Chondrocyte (in vitro differentiated cells): ENCODE results near the gene ATP1B1. TPM values are rescaled to one million over a fixed set of nuclear protein-coding genes. Genes with fewer than 3 reads are reported as not detected.
"Not testable (repeated sequence)": the region's sequence is repeated elsewhere in the genome, so short reads cannot be mapped to it uniquely, and the experiment has no call there.

Source experiments
- DNase-seq: peaks from one replicate; pipeline ENCODE4 v3.0.0; 2021; ENCODE audit warnings: mixed read lengths, low spot score
- H3K27ac Mint-ChIP-seq: one replicate; pipeline ENCODE4 v1.8.0; 2021; ENCODE audit warnings: mild to moderate bottlenecking, moderate library complexity, mixed read lengths; ENCODE audit not compliant: unreplicated experiment
- H3K27me3 Mint-ChIP-seq: 2 replicates; pipeline ENCODE4 v1.8.0; 2021; ENCODE audit warnings: low read depth, mixed read lengths
- H3K36me3 Mint-ChIP-seq: 2 replicates; pipeline ENCODE4 v1.8.0; 2021; ENCODE audit warnings: low read depth, mixed read lengths
- H3K4me1 Mint-ChIP-seq: 2 replicates; pipeline ENCODE4 v1.8.0; 2021; ENCODE audit warnings: low read depth, mild to moderate bottlenecking, mixed read lengths
- H3K4me3 Mint-ChIP-seq: one replicate; pipeline ENCODE4 v1.8.0; 2021; ENCODE audit warnings: mild to moderate bottlenecking, moderate library complexity, mixed read lengths; ENCODE audit not compliant: unreplicated experiment
- H3K9me3 Mint-ChIP-seq: 2 replicates; pipeline ENCODE4 v1.8.0; 2021; ENCODE audit warnings: low read depth, mixed read lengths
- total RNA-seq: library from RNA; stranded (reverse); gene quantifications from 3 replicates; pipeline ENCODE4 v1.2.1, GENCODE V29; 2021
- TF ChIP-seq, protein P1 (sequence below): fragments of 200-600 bp; sonication (generic); IDR thresholded peaks from 2 replicates; pipeline ENCODE4 v1.5.0; 2021; ENCODE audit warnings: antibody characterized with exemption, mild to moderate bottlenecking, moderate library complexity

Gene ATP1B1
- total RNA-seq, 1 donor from 2014 or later = 104 TPM

DNA sequence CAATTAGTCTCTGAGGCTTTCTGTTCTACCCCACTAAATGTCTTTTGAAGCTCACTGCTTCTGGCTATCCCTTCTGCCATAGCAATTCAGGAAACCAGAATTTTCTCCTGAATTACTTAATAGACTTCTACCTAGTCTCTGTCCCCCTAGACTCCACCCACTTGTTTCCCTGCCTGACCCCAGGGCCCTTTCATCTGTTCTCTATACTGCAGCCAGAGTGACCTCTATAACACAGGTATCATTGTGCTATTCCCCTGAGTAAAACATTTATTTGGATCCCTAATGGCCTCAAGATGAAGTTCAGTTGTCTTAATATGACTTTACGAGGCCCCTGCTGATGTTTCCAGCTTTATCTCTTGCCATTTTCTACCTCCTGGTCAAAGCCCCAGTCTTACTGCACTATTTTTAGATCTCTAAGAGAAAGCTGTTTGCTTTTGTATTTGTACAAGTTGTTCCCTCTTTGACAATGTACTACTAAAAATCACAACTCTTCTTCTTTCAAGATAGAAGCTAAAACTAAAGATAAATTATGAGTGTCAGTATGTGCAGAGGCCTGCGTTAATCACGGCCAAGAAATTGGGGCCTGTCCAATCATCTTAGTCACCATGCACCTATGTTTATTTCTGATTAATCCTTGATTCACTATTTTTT is 54.5 kb downstream of the ATP1B1 start:
- TF ChIP-seq, protein P1, sequence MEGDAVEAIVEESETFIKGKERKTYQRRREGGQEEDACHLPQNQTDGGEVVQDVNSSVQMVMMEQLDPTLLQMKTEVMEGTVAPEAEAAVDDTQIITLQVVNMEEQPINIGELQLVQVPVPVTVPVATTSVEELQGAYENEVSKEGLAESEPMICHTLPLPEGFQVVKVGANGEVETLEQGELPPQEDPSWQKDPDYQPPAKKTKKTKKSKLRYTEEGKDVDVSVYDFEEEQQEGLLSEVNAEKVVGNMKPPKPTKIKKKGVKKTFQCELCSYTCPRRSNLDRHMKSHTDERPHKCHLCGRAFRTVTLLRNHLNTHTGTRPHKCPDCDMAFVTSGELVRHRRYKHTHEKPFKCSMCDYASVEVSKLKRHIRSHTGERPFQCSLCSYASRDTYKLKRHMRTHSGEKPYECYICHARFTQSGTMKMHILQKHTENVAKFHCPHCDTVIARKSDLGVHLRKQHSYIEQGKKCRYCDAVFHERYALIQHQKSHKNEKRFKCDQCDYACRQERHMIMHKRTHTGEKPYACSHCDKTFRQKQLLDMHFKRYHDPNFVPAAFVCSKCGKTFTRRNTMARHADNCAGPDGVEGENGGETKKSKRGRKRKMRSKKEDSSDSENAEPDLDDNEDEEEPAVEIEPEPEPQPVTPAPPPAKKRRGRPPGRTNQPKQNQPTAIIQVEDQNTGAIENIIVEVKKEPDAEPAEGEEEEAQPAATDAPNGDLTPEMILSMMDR = no peak
- no peak for DNase-seq
- H3K36me3 Mint-ChIP-seq = peaks cover 4% of the 10 kb centered on the region
- H3K27me3 Mint-ChIP-seq = no peaks in the 10 kb centered on the region
- no peak overlapping the region for H3K27ac Mint-ChIP-seq
- H3K4me3 Mint-ChIP-seq = no peak overlapping the region
- H3K4me1 Mint-ChIP-seq = peaks cover 4% of the 10 kb centered on the region
- H3K9me3 Mint-ChIP-seq = no peaks in the 10 kb centered on the region

DNA sequence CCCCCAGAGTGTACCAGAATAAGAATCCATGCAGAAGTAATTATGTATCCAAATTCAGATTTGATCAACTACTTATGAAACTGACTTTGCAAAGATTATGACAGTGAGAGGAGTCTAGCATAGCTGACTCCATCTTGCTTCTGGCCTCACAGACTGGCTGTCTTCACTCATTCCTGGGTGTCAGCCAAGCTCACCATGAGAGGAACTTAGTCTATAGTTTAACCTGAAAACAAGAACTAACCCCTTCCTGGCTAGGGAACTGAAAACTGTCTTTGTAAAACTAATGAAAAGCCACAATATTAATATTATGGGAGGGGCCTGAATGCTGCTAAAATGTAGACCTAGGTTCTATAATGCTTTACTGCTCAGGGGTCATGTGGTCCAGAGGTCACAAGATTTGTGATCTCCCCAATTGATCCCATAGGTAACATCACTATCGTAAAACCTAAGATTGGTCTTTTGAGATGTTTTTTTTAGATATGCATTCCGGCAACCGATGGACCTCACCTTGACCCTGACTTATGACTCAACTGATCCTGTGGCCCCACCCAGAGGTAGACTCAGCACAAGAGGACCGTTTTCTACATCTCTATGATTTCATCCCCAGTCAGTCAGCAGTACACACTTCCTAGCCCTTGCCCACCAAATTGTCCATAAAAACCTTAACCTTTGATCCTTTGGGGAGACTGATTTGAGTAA is 55.2 kb downstream of the ATP1B1 start:
- Mint-ChIP-seq H3K27me3 (no peaks in the 10 kb centered on the region), H3K4me3 (no peak overlapping the region), H3K36me3 (peaks cover 4% of the 10 kb centered on the region), H3K27ac (no peak overlapping the region), H3K9me3 (no peaks in the 10 kb centered on the region), H3K4me1 (peaks cover 4% of the 10 kb centered on the region)
- TF ChIP-seq, protein P1 = no peak
- DNase-seq = no peak

DNA sequence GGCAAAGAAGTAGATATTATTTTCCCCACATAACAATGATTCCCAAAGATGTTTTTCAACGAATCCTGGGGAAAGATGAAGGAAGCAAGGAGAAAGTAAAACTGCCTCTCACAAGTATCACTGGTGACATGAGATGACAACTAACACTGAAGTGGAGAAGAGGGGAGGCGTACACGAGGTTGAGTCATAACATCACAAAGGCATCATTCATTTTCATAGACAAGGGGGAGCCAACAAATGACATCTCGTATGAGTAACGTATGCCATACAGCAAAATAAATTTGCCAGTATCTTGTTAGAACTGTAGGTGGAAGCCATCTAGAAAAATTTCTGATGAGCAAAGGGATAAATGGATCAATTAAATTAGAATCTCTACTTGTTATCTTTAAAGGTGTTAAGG is 56.6 kb downstream of the ATP1B1 start:
- no peaks in the 10 kb centered on the region for H3K9me3 Mint-ChIP-seq
- no peaks in the 10 kb centered on the region for H3K27me3 Mint-ChIP-seq
- TF ChIP-seq, protein P1 = no peak
- H3K27ac Mint-ChIP-seq = no peak overlapping the region
- peaks cover 4% of the 10 kb centered on the region for H3K36me3 Mint-ChIP-seq
- H3K4me3 Mint-ChIP-seq = no peak overlapping the region
- peaks cover 4% of the 10 kb centered on the region for H3K4me1 Mint-ChIP-seq
- DNase-seq = no peak

DNA sequence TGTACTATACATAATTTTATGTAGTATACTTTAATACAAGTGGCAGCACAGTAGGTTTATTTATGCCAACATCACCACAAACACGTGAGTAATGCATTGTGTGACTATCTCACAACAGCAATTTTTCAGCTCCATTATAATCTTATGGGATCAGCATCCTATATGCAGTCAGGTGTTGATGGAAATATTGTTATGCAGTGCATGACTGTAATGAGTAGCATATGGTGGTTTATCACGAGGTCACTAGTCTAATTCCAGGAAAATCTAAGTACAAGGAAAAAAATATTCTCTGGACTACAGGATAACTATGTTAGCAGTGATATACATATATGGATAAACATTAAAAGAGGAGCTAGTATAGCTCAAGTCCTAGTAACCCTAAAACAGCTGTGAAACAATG is 69.0 kb downstream of the ATP1B1 start:
- H3K4me3 Mint-ChIP-seq = no peak overlapping the region
- no peaks in the 10 kb centered on the region for H3K9me3 Mint-ChIP-seq
- H3K27ac Mint-ChIP-seq = no peak overlapping the region
- no peaks in the 10 kb centered on the region for H3K27me3 Mint-ChIP-seq
- no peaks in the 10 kb centered on the region for H3K36me3 Mint-ChIP-seq
- H3K4me1 Mint-ChIP-seq = peaks cover 2% of the 10 kb centered on the region
- DNase-seq = no peak
- TF ChIP-seq, protein P1 = no peak

DNA sequence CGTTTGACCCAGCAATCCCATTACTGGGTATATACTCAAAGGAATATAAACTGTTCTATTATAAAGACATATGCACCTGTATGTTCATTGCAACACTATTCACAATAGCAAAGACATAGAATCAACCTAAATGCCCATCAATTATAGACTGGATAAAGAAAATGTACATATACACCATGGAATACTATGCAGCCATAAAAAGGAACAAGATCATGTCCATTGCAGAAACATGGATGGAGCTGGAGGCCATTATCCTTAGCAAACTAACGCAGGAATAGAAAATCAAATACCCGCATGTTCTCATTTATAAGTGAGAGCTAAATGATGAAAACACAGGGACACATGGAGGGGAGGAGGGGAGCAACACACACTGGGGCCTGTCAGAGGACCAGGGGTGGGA is 72.9 kb downstream of the ATP1B1 start:
- DNase-seq = not testable (repeated sequence)

DNA sequence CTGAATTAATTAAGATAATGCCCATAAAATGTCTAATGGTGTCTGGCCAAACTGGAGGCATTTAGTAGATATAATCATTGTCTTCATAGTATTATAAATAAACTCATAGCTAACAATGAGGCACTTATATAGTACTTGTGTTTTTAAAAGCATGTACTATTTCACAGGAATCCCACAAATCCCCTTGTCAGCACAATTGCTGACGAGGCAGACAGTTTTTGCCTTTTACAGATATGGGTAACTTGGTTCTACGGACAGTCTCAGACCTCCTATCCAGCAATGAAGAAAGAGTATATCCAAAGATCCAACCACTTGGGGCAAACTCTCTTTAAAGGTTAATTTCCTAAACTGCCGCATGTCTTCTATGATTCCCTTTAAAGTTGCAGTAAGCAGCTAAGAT is 73.7 kb downstream of the ATP1B1 start:
- Mint-ChIP-seq H3K27me3 (no peaks in the 10 kb centered on the region), H3K4me1 (peaks cover 5% of the 10 kb centered on the region)
- TF ChIP-seq, protein P1 = no peak

More for the DNA sequence above, 72.9 kb downstream of the ATP1B1 start:
- not testable (repeated sequence) for H3K4me1 Mint-ChIP-seq, H3K36me3 Mint-ChIP-seq, H3K4me3 Mint-ChIP-seq, H3K27ac Mint-ChIP-seq, H3K27me3 Mint-ChIP-seq, H3K9me3 Mint-ChIP-seq

More for the DNA sequence above, 73.7 kb downstream of the ATP1B1 start:
- Mint-ChIP-seq H3K9me3 (no peaks in the 10 kb centered on the region), H3K36me3 (no peaks in the 10 kb centered on the region), H3K27ac (no peak overlapping the region), H3K4me3 (no peak overlapping the region)
- DNase-seq = no peak
